Lung microvascular endothelial cell (primary cell): ENCODE data around the gene ZNF830. TPM values are rescaled to one million over a fixed set of nuclear protein-coding genes. Genes with fewer than 3 reads are reported as not detected.
"Not testable (repeated sequence)": the region's sequence is repeated elsewhere in the genome, so short reads cannot be mapped to it uniquely, and the experiment has no call there.

Experiments used
- DNase-seq, 2 donors: peaks; one replicate each; pipeline versions ENCODE4 v3.0.0 to v3.0.0-alpha.2; 2010; ENCODE audit warnings: low read depth in 2 of 2
- total RNA-seq: library from RNA; depleted of rRNA; stranded (reverse); fragments of >200 nt; gene quantifications from 2 replicates; pipeline ENCODE4 v1.2.1, GENCODE V29; 2014

Gene ZNF830
- total RNA-seq, 1 donor from 2014 or later, result 13.9 TPM

GRCh38 chr17:34991606-34992005 lies 30.3 kb downstream of the ZNF830 start:
- DNase-seq, result no peak

GRCh38 chr17:34993031-34993430 lies 31.7 kb downstream of the ZNF830 start:
- DNase-seq, result no peak

GRCh38 chr17:34996422-34997285 lies 35.3 kb downstream of the ZNF830 start:
- DNase-seq, result no peak

- peak; percentile 56 to 74 for DNase-seq
Measured at GRCh38 chr17:34997355-34997862, 36.1 kb downstream of the ZNF830 start.

- peak; percentile 84 to 88 for DNase-seq
Measured at GRCh38 chr17:34998205-34998604, 36.9 kb downstream of the ZNF830 start.

- DNase-seq, result no peak
Measured at GRCh38 chr17:34999456-34999855, 38.1 kb downstream of the ZNF830 start.

- not testable (repeated sequence) for DNase-seq
Measured at GRCh38 chr17:35000965-35001364, 39.6 kb downstream of the ZNF830 start.

- peak in 1 of 2 donors; percentile 54 for DNase-seq
Measured at GRCh38 chr17:35001549-35001948, 40.2 kb downstream of the ZNF830 start.

GRCh38 chr17:35002876-35003551 lies 41.7 kb downstream of the ZNF830 start:
- DNase-seq, result no peak

GRCh38 chr17:35003778-35004177 lies 42.4 kb downstream of the ZNF830 start:
- no peak for DNase-seq

GRCh38 chr17:35006345-35006744 lies 45.0 kb downstream of the ZNF830 start:
- DNase-seq, result no peak

- DNase-seq, result no peak
Measured at GRCh38 chr17:35006961-35007360, 45.6 kb downstream of the ZNF830 start.

GRCh38 chr17:35010093-35010492 lies 48.8 kb downstream of the ZNF830 start:
- no peak for DNase-seq

- no peak for DNase-seq
Measured at GRCh38 chr17:35011671-35012216, 50.4 kb downstream of the ZNF830 start.

Other genes with a start within 250 kb of the ZNF830 start
- gene CCT6B, start 80 bp upstream of the ZNF830 start, total RNA-seq, result 0.20 and 0.44 TPM in 2 replicates
- 13.5 and 17.3 TPM in 2 replicates for gene LIG3, start 19.0 kb downstream of the ZNF830 start, total RNA-seq
- 3.6 and 6.5 TPM in 2 replicates for gene RFFL, start 102.2 kb downstream of the ZNF830 start, total RNA-seq
- 6.0 and 7.4 TPM in 2 replicates for gene RAD51D, start 158.3 kb downstream of the ZNF830 start, total RNA-seq
- not detected in 2 replicates for gene FNDC8, start 160.1 kb downstream of the ZNF830 start, total RNA-seq
- gene NLE1, start 180.8 kb downstream of the ZNF830 start, total RNA-seq, result 9.9 and 12.2 TPM in 2 replicates
- gene UNC45B, start 186.3 kb downstream of the ZNF830 start, total RNA-seq, result not detected in 2 replicates
- gene SLC35G3, start 232.9 kb downstream of the ZNF830 start, total RNA-seq, result not detected in 2 replicates